PC-3 (cell line): ENCODE data around the gene PATL2. TPM values are rescaled to one million over a fixed set of nuclear protein-coding genes. Genes with fewer than 3 reads are reported as not detected.

Source experiments
- ATAC-seq: fragments of 200-7000 bp; cut with Tn5 transposase; 2 replicates; pipeline ENCODE4 v1.9.1; 2020; ENCODE audit warnings: mild to moderate bottlenecking, moderate library complexity
- BruUV-seq: library from RNA; stranded (reverse); fragments of 400-500 nt; replicated peaks from 2 replicates; lab custom pipeline; 2021; lab: Mats Ljungman, UMichigan
- CTCF ChIA-PET: fragments of 300-600 bp; sonication (Branson Sonifier 250); formaldehyde crosslinking; loops from one replicate; lab custom pipeline; 2022; ENCODE audit warnings: antibody characterized with exemption; lab: Charles Lee
- POLR2A ChIA-PET: fragments of 300-600 bp; sonication (Branson Sonifier 250); formaldehyde crosslinking; loops from one replicate; lab custom pipeline; 2022; ENCODE audit warnings: antibody characterized with exemption; ENCODE audit not compliant: unreplicated experiment; lab: Charles Lee
- DNase-seq: peaks from one replicate; pipeline ENCODE4 v3.0.0-alpha.2; 2015
- H2AFZ ChIP-seq: fragments of 300-600 bp; sonication (generic); 2 replicates; pipeline ENCODE4 v1.6.0; 2016; ENCODE audit warnings: antibody characterized with exemption, low read length
- H3F3A ChIP-seq: fragments of 300-600 bp; sonication (generic); one replicate; pipeline ENCODE4 v1.6.0; 2017; ENCODE audit warnings: antibody characterized with exemption, low read length, control low read depth, mild to moderate bottlenecking; ENCODE audit not compliant: unreplicated experiment
- H3K27ac ChIP-seq: fragments of 300-600 bp; sonication (generic); 2 replicates; pipeline ENCODE4 v1.5.1; 2016; ENCODE audit warnings: mild to moderate bottlenecking, low read length
- H3K27me3 ChIP-seq: fragments of 300-600 bp; sonication (generic); 2 replicates; pipeline ENCODE4 v1.6.1; 2016; ENCODE audit warnings: low read length, mixed read lengths
- H3K36me3 ChIP-seq: fragments of 300-600 bp; sonication (generic); 2 replicates; pipeline ENCODE4 v1.6.1; 2016; ENCODE audit warnings: low read depth, mixed run types, low read length, mixed read lengths
- H3K4me1 ChIP-seq: fragments of 300-600 bp; sonication (generic); 2 replicates; pipeline ENCODE4 v1.5.1; 2016; ENCODE audit warnings: low read length; ENCODE audit not compliant: insufficient read depth
- H3K4me2 ChIP-seq: fragments of 300-600 bp; sonication (generic); 2 replicates; pipeline ENCODE4 v1.6.0; 2016; ENCODE audit warnings: low read length
- H3K4me3 ChIP-seq: fragments of 300-600 bp; sonication (generic); 2 replicates; pipeline ENCODE4 v1.5.1; 2016; ENCODE audit warnings: mild to moderate bottlenecking, low read length, mixed read lengths
- H3K79me2 ChIP-seq: fragments of 300-600 bp; sonication (generic); 2 replicates; pipeline ENCODE4 v1.6.1; 2017; ENCODE audit warnings: low read length, mixed read lengths
- H3K9ac ChIP-seq: fragments of 300-600 bp; sonication (generic); 2 replicates; pipeline ENCODE4 v1.6.0; 2016; ENCODE audit warnings: mild to moderate bottlenecking, low read length
- H3K9me2 ChIP-seq: fragments of 300-600 bp; sonication (generic); replicated peaks from 2 replicates; pipeline ENCODE4 v1.6.1; 2016; ENCODE audit warnings: mixed run types, low read length, mixed read lengths
- H3K9me3 ChIP-seq: fragments of 300-600 bp; sonication (generic); 2 replicates; pipeline ENCODE4 v1.6.1; 2016; ENCODE audit warnings: low read length, mixed read lengths
- H4K20me1 ChIP-seq: fragments of 300-600 bp; sonication (generic); 2 replicates; pipeline ENCODE4 v1.6.1; 2016; ENCODE audit warnings: low read length, mixed read lengths
- EZH2 ChIP-seq: fragments of 300-600 bp; sonication (generic); IDR thresholded peaks from one replicate; pipeline ENCODE4 v1.6.1; 2017; ENCODE audit warnings: antibody characterized with exemption, mild to moderate bottlenecking, low read length; ENCODE audit not compliant: unreplicated experiment
- EZH2phosphoT487 ChIP-seq: fragments of 300-600 bp; sonication (generic); IDR thresholded peaks from 2 replicates; pipeline ENCODE4 v1.6.1; 2018; ENCODE audit warnings: mild to moderate bottlenecking, antibody characterized with exemption, low read length, borderline replicate concordance
- intact Hi-C: fragments of 100-400 bp; cut with micrococcal nuclease; formaldehyde crosslinking; loops from 2 replicates; pipeline ENCODE4 v1.9.0; 2023
- total RNA-seq: library from RNA; depleted of rRNA; stranded (reverse); fragments of >200 nt; gene quantifications from 2 replicates; pipeline ENCODE4 v1.2.3, GENCODE V29; 2014
- TF ChIP-seq, protein P1 (sequence below): fragments of 300-600 bp; sonication (generic); conservative IDR thresholded peaks from 2 replicates; pipeline ENCODE4 v1.5.1; 2017; ENCODE audit warnings: antibody characterized with exemption, low read depth, mild to moderate bottlenecking, low read length

The PATL2 gene
- total RNA-seq, 1 experiment from 2014 or later = 0.15 TPM

DNA sequence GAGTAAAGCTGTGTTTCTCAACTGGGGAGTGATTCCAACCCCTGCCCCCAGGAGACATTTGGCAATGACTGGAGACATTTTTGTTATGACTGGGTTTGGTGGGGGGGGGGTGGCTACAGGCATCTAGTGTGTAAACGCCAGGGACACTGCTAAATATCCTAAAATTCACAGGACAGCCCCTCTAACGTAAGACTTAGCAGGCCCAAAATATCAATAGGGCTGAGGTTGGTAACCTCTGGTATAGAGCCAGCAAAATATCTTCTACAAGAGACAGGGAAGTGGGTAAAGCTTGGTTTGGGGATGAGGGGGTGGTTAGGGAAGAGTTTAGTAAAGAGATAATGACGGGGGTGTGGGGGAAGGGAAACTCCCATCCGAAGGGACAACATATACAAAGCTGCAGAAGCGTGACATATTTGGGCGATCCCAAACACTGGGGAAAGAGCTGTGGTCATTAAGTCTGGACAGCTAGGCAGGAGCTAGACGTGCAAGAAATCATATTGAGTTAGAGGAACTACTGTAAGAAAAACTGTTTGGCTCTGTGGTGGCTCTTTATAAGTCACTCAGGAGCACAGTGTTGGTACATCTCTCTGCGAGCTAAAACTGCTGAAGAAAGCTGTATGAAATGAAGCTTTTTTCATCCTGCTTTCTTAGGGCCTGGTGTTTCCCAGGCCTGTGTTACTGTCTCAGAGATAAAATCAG is 24.5 kb upstream of the PATL2 start:
- H3K27me3 ChIP-seq = no peaks in the 10 kb centered on the region
- peaks cover under 1% of the 10 kb centered on the region for H3K79me2 ChIP-seq
- no peak for ATAC-seq
- no peak for DNase-seq
- no peak overlapping the region for H3K4me3 ChIP-seq
- POLR2A ChIA-PET = interaction anchor here (0.6 to 0.7 kb wide), 3 partner anchors 21 to 112 kb away, joined by 3 to 6 read pairs (median 5); no protein-coding TSS in a partner anchor
- CTCF ChIA-PET = interaction anchor here (0.5 to 4.5 kb wide), 4 partner anchors 22 to 94 kb away, joined by 3 to 86 read pairs (median 25); partner anchors contain the start of gene SPG11
- TF ChIP-seq, protein P1, sequence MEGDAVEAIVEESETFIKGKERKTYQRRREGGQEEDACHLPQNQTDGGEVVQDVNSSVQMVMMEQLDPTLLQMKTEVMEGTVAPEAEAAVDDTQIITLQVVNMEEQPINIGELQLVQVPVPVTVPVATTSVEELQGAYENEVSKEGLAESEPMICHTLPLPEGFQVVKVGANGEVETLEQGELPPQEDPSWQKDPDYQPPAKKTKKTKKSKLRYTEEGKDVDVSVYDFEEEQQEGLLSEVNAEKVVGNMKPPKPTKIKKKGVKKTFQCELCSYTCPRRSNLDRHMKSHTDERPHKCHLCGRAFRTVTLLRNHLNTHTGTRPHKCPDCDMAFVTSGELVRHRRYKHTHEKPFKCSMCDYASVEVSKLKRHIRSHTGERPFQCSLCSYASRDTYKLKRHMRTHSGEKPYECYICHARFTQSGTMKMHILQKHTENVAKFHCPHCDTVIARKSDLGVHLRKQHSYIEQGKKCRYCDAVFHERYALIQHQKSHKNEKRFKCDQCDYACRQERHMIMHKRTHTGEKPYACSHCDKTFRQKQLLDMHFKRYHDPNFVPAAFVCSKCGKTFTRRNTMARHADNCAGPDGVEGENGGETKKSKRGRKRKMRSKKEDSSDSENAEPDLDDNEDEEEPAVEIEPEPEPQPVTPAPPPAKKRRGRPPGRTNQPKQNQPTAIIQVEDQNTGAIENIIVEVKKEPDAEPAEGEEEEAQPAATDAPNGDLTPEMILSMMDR = no peak
- TF ChIP-seq EZH2phosphoT487 = no peak
- no peak for TF ChIP-seq EZH2
- H3K27ac ChIP-seq = no peak overlapping the region
- H3K36me3 ChIP-seq = no peaks in the 10 kb centered on the region
- H3K4me2 ChIP-seq = no peak overlapping the region
- no peaks in the 10 kb centered on the region for H3K9me2 ChIP-seq
- no peaks in the 10 kb centered on the region for H3K4me1 ChIP-seq
- no peak overlapping the region for H2AFZ ChIP-seq
- H4K20me1 ChIP-seq = no peaks in the 10 kb centered on the region
- H3F3A ChIP-seq = no peaks in the 10 kb centered on the region
- no TSS peak for BruUV-seq
- H3K9ac ChIP-seq = no peak overlapping the region
- intact Hi-C loops = loop anchor here (5.0 kb wide), 1 partner anchor 153 kb away; no protein-coding TSS in a partner anchor
- H3K9me3 ChIP-seq = no peaks in the 10 kb centered on the region

DNA sequence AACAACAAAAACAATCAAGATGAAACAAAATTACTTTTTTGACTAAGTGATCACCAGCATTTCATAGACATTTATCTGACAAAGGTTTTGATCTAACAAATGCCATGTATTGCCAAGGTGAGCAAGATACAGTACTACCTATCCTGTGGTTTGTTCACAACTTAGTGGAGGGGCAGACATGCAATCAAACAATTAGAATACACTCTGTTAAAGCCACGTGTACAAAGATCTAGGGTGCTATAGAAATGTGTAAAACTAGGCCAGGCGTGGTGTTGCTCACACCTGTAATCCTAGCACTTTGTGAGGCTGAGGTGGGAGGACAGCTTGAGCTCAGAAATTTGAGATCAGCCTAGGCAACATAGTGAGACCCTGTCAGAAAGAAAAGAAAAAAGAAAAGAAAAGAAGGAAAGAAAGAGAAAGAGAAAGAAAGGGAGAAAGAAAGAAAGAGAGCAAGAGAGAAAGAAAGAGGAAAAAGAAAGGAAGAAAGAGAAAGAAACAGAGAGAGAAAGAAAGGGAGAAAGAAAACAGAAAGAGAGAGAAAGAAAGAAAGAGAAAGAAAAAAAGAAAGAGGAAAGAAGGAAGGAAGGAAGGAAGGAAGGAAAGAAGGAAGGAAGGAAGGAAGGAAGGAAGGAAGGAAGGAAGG is 23.8 kb upstream of the PATL2 start:
- H3K4me2 ChIP-seq = no peak overlapping the region
- BruUV-seq = no TSS peak
- TF ChIP-seq, protein P1 = no peak
- TF ChIP-seq EZH2 (no peak), EZH2phosphoT487 (no peak)
- CTCF ChIA-PET = interaction anchor here (0.7 to 4.5 kb wide), 2 partner anchors 22 to 233 kb away, joined by 3 to 86 read pairs; no protein-coding TSS in a partner anchor
- ATAC-seq (no peak), DNase-seq (no peak)
- no peaks in the 10 kb centered on the region for H3K9me3 ChIP-seq
- POLR2A ChIA-PET = no interaction called here
- H3K9ac ChIP-seq = no peak overlapping the region
- H3K4me1 ChIP-seq = peaks cover 4% of the 10 kb centered on the region; the same call in 1 of the 2 replicates
- no peak overlapping the region for H2AFZ ChIP-seq
- H3K4me3 ChIP-seq = no peak overlapping the region
- no peaks in the 10 kb centered on the region for H3K36me3 ChIP-seq
- no peaks in the 10 kb centered on the region for H3K9me2 ChIP-seq
- H4K20me1 ChIP-seq = no peaks in the 10 kb centered on the region
- peaks cover 7% of the 10 kb centered on the region for H3K79me2 ChIP-seq
- no peaks in the 10 kb centered on the region for H3F3A ChIP-seq
- intact Hi-C loops = loop anchor here (5.0 kb wide), 1 partner anchor 153 kb away; no protein-coding TSS in a partner anchor
- no peaks in the 10 kb centered on the region for H3K27me3 ChIP-seq
- H3K27ac ChIP-seq = no peak overlapping the region
